Endometrial microvascular endothelial cells (primary cell): ENCODE results near the gene SLC19A1. TPM values are rescaled to one million over a fixed set of nuclear protein-coding genes. Genes with fewer than 3 reads are reported as not detected.

Experiments used
- in situ Hi-C: cut with HindIII; loops from 2 replicates; pipeline ENCODE4 v1.10.0; 2017; ENCODE audit warnings: low sequenced_read_pairs, low pct_unique_long_range_greater_than_20kb; ENCODE audit errors: inconsistent ontology term
- total RNA-seq: library from RNA; depleted of rRNA; stranded (reverse); fragments of >200 nt; gene quantifications from one replicate; pipeline ENCODE4 v1.2.3, GENCODE V29; 2015; ENCODE audit errors: inconsistent ontology term

Gene SLC19A1
- total RNA-seq, 1 donor from 2014 or later: 32.3 TPM

GRCh38 chr21:45466330-45467220 is 75.7 kb downstream of the SLC19A1 start:
- in situ Hi-C loops: no loop called here

- in situ Hi-C loops: no loop called here
Observed at GRCh38 chr21:45465611-45466329, 76.5 kb downstream of the SLC19A1 start.

GRCh38 chr21:45465105-45465504 is 77.1 kb downstream of the SLC19A1 start:
- in situ Hi-C loops: no loop called here

GRCh38 chr21:45464309-45464708 is 77.9 kb downstream of the SLC19A1 start:
- in situ Hi-C loops: no loop called here

DNA sequence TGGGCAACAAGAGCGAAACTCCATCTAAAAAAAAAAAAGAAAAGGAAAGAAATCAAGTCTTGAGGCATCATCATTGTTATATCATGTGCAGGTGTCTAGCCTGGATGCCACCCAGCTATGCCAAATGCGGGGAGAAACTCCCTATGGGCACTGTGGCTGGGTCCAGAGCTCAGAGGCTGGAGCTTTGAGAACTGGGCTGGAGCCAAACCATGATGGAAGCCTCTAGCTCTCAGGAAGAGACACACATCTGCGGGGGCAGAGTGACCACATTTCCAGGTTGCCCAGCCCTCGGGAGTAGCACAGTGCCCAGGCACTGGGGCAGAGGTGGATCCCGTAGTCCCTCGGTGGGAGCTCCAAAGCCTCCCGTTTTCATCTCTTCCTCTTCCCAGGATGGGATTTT is 78.4 kb downstream of the SLC19A1 start:
- in situ Hi-C loops: no loop called here

DNA sequence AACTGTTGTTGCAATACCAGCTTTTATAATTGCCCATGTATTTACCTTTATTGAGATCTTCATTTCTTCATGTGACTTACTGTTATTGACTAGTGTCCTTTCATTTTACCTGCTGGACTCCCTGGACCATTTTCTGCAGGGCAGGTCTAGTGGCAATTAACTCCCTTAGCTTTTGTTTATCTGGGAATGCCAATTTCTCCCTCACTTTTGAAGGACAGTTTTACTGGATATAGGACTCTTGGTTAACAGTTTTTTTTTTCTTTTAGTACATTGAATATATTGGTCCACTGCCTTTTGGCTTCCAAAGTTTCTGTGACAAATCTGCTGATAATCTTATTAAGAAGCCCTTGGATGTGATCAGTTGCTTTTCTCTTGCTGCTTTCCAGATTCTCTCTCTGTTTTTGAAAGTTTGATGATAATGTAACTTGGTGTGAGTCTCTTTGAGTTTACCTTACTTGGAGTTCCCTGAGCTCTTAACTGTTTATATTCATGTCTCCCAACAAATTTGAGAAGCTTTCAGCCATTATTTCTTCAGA is 80.4 kb downstream of the SLC19A1 start:
- in situ Hi-C loops: no loop called here

DNA sequence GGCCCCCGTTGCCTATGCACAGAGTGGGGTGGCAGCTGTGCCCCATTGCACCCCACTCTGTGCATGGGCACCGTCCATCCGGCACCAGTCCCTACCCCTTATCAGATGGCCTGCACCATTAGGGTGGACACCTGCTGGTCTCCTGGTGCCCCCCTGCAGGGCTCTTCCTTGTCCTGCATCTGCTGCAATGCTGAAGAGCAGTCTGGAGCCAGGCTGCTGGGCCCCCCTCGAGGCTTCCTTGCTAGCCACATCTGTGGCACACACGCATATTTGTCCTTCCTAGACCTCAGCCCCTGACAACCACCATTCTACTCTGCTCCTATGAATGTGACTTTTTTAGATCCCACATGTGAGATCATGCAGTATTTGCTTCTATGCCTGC is 80.9 kb downstream of the SLC19A1 start:
- in situ Hi-C loops: no loop called here

DNA sequence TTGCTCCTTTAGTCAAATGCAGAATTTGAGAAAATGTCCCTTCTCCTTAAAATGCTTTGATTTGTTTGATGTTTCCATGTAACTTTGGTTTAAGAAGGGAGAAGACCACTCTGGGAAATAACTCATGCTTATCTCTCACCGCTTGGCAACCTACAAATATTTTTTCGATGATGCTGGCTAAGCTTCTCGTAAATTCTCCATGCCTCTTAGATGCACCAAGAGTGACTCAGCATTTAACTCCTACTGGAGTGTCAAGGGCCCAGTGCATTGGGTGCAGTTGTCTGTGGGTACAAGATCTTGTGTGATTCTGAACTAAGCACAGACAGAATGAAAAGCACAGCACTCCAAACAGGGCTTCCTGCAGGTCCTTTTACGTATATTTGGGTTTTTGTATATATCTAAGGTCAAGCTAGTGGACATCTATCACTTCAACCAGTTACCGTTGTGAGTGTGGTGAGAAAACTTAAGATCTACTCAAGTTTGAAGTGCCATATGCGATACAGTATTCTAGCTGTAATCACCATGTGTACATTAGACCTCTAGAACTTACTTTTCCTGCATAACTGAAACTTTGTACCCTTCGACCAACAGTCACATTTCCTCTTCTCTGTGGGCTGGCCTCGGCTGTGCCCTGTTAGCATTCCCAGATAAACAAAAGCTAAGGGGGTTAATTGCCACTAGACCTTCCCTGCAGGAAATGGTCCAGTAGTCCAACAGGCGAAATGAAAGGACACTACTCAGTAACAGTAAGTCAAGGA is 81.5 kb downstream of the SLC19A1 start:
- in situ Hi-C loops: no loop called here

DNA sequence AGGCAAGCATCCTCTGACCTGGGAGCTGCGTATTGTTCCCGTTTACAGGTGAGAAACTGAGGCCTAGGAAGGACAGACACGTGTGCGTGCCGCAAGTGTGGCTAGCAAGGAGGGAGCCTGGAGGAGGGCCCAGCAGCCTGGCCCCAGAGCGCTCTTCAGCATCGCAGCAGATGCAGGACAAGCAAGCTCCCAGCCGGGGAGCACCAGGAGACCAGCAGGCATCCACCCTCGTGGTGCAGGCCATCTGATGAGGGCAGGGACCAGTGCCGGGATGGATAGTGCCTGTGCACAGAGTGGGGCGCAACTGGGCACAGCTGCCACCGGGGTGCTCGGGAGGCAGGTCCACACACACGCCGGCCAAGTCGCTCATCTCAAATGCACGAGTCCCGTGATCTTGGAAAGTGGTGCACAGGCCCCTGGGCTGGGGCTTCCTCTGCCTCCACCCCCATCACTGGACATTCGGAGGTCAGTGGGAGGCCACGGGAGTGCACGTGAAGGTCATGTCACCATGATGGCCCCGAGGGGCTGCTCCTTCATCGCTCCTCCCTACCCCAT is 82.2 kb downstream of the SLC19A1 start:
- in situ Hi-C loops: no loop called here

DNA sequence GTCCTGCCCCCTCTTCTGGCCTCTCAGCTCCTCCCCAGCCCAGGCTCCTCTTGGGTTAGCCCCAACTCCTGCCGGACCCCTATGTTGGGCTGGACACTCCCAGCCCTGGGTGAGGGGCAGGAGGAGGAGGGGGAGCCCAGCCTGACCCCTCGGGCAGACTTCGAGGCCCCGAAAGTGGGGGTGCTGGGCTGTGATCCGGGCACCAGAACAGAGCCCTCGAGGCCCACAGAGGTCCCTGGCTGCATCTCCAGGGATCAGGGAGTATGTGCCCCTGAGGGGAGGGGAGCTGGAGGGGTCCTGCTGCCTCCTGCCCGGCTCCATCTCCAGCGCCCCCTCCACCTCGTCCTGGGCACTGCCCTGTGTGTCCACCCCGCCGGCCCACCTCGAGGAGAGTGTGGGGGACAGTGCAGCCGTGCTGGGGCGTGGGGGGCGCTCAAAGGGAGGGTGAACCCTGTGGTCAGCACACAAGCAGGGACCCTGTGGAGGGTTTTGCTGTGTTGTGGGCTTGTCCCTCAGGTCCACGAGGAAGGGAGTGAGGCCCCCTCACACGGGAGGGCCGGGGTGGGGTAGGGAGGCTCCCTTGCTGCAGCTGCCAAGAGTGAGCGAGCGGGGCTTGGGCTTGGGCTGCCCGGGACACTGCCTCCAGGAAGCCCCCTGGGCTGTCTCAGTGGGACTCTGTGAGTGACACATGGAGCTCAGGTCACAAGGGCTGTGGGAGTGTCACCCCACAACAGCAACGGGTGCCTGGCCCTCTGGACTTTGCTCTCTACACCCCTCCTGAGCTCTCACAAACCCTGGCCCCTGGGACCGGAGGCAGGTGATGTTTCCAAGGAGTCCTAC is 82.8 kb downstream of the SLC19A1 start:
- in situ Hi-C loops: no loop called here

- in situ Hi-C loops: no loop called here
Observed at GRCh38 chr21:45458281-45459170, 83.7 kb downstream of the SLC19A1 start.

DNA sequence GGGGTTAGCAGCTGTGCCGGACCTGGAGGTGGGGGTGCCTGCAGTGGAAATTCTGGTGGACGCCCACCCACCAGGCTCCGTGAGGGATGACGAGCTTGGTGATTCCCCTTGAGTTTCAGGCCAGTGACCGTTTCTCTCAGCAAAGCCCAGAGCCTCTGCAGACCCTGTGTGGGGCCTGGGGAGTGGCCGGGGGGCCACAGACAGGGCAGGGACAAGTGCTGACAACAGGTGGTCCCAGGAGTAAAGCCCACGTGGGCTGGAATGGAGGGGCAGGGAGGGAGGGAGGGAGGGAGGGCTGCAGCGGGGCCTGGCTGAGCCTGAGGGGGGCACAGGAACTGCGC is 84.4 kb downstream of the SLC19A1 start:
- in situ Hi-C loops: no loop called here

DNA sequence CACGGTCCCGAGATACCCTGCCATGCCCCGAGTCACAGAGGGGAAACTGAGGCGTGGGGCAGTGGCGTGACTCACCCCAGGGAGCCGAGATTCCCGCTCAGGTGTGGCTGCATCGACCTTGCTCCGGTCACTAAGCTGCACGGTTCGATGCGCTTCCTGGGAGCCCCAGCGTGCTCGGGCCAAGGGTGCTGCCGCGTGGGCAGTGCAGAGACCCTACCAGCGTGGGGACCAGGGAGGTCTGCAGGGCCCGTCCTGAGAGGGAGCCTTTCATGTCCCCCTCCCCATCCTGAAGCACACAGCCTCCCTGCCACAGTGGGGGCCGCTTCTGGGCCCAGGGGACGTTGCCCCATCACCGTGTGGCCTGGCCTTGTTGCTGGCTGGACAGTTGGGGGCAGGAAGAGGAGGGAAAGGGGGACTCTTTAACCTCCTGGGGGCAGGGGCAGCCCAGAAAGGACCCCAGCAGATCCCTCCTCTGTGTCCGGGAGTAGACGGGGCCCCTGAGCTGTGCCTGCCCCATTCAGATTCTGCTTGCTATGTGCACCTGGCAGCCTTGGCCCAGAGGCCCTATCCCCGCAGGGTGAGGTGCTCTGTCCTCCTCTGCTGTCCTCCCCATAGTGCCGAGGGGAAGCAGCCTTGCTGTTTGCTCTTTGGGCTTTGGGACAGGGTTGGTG is 84.9 kb downstream of the SLC19A1 start:
- in situ Hi-C loops: no loop called here

GRCh38 chr21:45456584-45457160 is 85.6 kb downstream of the SLC19A1 start:
- in situ Hi-C loops: no loop called here

DNA sequence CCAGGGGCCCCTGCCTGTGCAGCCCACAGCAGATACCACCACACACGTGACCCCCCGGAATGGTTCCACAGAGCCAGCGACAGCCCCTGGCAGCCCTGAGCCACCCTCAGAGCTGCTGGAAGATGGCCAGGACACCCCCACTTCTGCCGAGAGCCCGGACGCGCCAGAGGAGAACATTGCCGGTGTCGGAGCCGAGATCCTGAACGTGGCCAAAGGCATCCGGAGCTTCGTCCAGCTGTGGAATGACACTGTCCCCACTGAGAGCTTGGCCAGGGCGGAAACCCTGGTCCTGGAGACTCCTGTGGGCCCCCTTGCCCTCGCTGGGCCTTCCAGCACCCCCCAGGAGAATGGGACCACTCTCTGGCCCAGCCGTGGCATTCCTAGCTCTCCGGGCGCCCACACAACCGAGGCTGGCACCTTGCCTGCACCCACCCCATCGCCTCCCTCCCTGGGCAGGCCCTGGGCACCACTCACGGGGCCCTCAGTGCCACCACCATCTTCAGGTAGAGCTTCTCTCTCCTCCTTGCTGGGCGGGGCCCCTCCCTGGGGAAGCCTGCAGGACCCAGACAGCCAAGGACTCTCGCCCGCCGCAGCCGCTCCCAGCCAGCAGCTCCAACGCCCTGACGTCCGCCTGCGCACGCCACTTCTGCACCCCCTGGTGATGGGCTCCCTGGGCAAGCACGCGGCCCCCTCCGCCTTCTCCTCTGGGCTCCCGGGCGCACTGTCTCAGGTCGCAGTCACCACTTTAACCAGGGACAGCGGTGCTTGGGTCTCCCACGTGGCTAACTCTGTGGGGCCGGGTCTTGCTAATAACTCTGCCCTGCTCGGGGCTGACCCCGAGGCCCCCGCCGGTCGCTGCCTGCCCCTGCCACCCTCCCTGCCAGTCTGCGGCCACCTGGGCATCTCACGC is 86.3 kb downstream of the SLC19A1 start:
- in situ Hi-C loops: no loop called here
